ENCODE results near the gene DCX. TPM values are rescaled to one million over a fixed set of nuclear protein-coding genes. Genes with fewer than 3 reads are reported as not detected.

The DCX gene
- total and polyA plus RNA-seq, 2 donors (not counting 1 experiment from before 2014, with no cell fraction given), result not detected

DNA sequence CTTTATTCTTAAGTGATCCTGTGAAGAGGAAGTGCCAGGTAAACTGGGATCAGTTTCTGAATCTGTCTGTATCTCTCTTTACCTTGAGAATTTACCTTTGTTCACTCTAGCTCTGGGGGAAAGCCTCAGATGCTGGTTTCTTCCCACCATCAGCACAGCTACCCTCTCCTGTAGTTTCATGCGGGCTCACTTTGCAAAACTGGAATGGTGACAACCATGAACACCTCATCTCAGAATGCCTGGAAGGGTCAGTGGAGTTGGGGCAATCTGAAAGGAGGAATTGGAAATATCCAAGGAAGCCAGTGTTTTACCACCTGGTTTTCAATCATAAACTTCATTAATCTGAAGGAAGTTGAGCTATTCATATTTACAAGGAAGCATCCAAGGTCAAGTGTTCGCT lies 30.8 kb upstream of the DCX start:
- no peak overlapping the region for H3K4me3 ChIP-seq (replicated peaks in 1 of 4; ENCODE audit: control extremely low read depth in 1 of 4, insufficient read depth in 1 of 4, low read depth in 3 of 4, low read length in 4 of 4)
- H3K4me1 ChIP-seq (ENCODE audit: control insufficient read depth, extremely low read depth, insufficient read depth, low read length), result no peaks in the 10 kb centered on the region
- no peak overlapping the region for H3K4me2 ChIP-seq (ENCODE audit: extremely low read depth, insufficient read depth, low read length)
- H3K9ac ChIP-seq (ENCODE audit: insufficient read depth, low read length), result no peak overlapping the region
- no peaks in the 10 kb centered on the region for H4K20me1 ChIP-seq (ENCODE audit: control insufficient read depth, extremely low read depth, insufficient read depth, low read length)
- no peak overlapping the region for H2AFZ ChIP-seq (ENCODE audit: low read length)
- H3K36me3 ChIP-seq (ENCODE audit: control insufficient read depth, insufficient read depth, low read length), result no peaks in the 10 kb centered on the region
- H3K27me3 ChIP-seq (ENCODE audit: control insufficient read depth, insufficient read depth, low read length), result no peaks in the 10 kb centered on the region
- H3K79me2 ChIP-seq (ENCODE audit: control insufficient read depth, insufficient read depth, low read length), result no peaks in the 10 kb centered on the region
- no peaks in the 10 kb centered on the region for H3K9me3 ChIP-seq (ENCODE audit: control insufficient read depth, insufficient read depth, low read depth, low read length)
- DNase-seq (ENCODE audit: low read depth in 2 of 2), result no peak
- H3K27ac ChIP-seq (ENCODE audit: insufficient read depth, low read length), result no peak overlapping the region
- TF ChIP-seq, protein P1, sequence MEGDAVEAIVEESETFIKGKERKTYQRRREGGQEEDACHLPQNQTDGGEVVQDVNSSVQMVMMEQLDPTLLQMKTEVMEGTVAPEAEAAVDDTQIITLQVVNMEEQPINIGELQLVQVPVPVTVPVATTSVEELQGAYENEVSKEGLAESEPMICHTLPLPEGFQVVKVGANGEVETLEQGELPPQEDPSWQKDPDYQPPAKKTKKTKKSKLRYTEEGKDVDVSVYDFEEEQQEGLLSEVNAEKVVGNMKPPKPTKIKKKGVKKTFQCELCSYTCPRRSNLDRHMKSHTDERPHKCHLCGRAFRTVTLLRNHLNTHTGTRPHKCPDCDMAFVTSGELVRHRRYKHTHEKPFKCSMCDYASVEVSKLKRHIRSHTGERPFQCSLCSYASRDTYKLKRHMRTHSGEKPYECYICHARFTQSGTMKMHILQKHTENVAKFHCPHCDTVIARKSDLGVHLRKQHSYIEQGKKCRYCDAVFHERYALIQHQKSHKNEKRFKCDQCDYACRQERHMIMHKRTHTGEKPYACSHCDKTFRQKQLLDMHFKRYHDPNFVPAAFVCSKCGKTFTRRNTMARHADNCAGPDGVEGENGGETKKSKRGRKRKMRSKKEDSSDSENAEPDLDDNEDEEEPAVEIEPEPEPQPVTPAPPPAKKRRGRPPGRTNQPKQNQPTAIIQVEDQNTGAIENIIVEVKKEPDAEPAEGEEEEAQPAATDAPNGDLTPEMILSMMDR (conservative IDR thresholded peaks at IDR 0.05 in 1 of 2, IDR thresholded peaks at IDR 0.05 in 1 of 2; ENCODE audit: low read depth in 1 of 2, low read length in 2 of 2), result no peak
- no peak for TF ChIP-seq EZH2 (IDR thresholded peaks at IDR 0.05; ENCODE audit: low read length, missing control alignments)

DNA sequence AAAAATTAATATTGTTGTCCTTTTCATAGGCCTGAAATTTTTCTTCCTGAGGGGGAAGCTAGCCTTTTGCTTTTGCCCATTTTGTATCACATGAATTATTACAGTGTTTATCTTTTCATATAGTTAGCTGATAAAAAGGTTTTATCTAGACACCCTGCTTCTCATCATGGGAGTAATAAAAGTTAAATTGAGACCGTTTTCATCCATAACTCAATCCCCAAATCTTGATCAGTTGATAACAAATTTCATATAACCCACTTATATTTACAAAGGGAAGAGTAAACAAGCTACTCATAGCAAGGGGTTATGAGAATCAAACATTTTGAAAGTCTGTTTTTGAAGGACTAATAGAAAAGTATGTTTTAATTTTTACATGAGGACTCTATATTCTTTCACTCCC lies 23.5 kb upstream of the DCX start:
- no peak for DNase-seq (ENCODE audit: low read depth in 2 of 2)
- Histone ChIP-seq H3K4me3 (replicated peaks in 1 of 4; ENCODE audit: control extremely low read depth in 1 of 4, insufficient read depth in 1 of 4, low read depth in 3 of 4, low read length in 4 of 4) (no peak overlapping the region), H3K9me3 (ENCODE audit: control insufficient read depth, insufficient read depth, low read depth, low read length) (no peaks in the 10 kb centered on the region), H3K9ac (ENCODE audit: insufficient read depth, low read length) (no peak overlapping the region), H3K36me3 (ENCODE audit: control insufficient read depth, insufficient read depth, low read length) (no peaks in the 10 kb centered on the region), H4K20me1 (ENCODE audit: control insufficient read depth, extremely low read depth, insufficient read depth, low read length) (no peaks in the 10 kb centered on the region), H3K79me2 (ENCODE audit: control insufficient read depth, insufficient read depth, low read length) (no peaks in the 10 kb centered on the region), H3K27me3 (ENCODE audit: control insufficient read depth, insufficient read depth, low read length) (no peaks in the 10 kb centered on the region), H3K27ac (ENCODE audit: insufficient read depth, low read length) (no peak overlapping the region), H3K4me2 (ENCODE audit: extremely low read depth, insufficient read depth, low read length) (no peak overlapping the region), H3K4me1 (ENCODE audit: control insufficient read depth, extremely low read depth, insufficient read depth, low read length) (no peaks in the 10 kb centered on the region), H2AFZ (ENCODE audit: low read length) (no peak overlapping the region)
- TF ChIP-seq EZH2 (IDR thresholded peaks at IDR 0.05; ENCODE audit: low read length, missing control alignments), result no peak
- TF ChIP-seq, protein P1 (conservative IDR thresholded peaks at IDR 0.05 in 1 of 2, IDR thresholded peaks at IDR 0.05 in 1 of 2; ENCODE audit: low read depth in 1 of 2, low read length in 2 of 2), result no peak

DNA sequence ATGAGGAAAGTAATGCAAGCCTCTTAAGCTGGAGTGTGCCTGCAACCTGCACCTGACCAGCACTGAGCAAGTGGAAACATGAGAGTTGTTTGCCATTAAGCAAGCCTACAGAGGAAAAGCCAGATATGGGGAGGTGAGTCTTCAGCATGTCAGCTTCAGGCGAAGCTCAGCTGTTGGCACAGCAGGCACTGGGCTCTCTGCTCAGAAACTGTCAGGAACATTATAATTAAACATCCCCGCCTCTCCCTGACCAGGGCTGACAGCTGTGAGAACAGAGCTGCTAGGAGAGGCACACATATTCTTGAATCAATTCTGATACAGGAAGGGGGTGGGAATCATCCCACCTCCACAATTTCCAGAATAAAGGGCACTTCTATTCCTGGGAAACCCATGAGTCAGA lies 19.0 kb upstream of the DCX start:
- no peak overlapping the region for H3K27ac ChIP-seq (ENCODE audit: insufficient read depth, low read length)
- TF ChIP-seq, protein P1 (conservative IDR thresholded peaks at IDR 0.05 in 1 of 2, IDR thresholded peaks at IDR 0.05 in 1 of 2; ENCODE audit: low read depth in 1 of 2, low read length in 2 of 2), result no peak
- no peak for TF ChIP-seq EZH2 (IDR thresholded peaks at IDR 0.05; ENCODE audit: low read length, missing control alignments)

More for the DNA sequence above, 19.0 kb upstream of the DCX start:
- H4K20me1 ChIP-seq (ENCODE audit: control insufficient read depth, extremely low read depth, insufficient read depth, low read length), result no peaks in the 10 kb centered on the region
- DNase-seq (ENCODE audit: low read depth in 2 of 2), result no peak
- H3K4me3 ChIP-seq (replicated peaks in 1 of 4; ENCODE audit: control extremely low read depth in 1 of 4, insufficient read depth in 1 of 4, low read depth in 3 of 4, low read length in 4 of 4), result no peak overlapping the region
- no peak overlapping the region for H2AFZ ChIP-seq (ENCODE audit: low read length)
- no peaks in the 10 kb centered on the region for H3K36me3 ChIP-seq (ENCODE audit: control insufficient read depth, insufficient read depth, low read length)
- no peaks in the 10 kb centered on the region for H3K9me3 ChIP-seq (ENCODE audit: control insufficient read depth, insufficient read depth, low read depth, low read length)
- H3K4me2 ChIP-seq (ENCODE audit: extremely low read depth, insufficient read depth, low read length), result no peak overlapping the region
- no peak overlapping the region for H3K9ac ChIP-seq (ENCODE audit: insufficient read depth, low read length)
- H3K4me1 ChIP-seq (ENCODE audit: control insufficient read depth, extremely low read depth, insufficient read depth, low read length), result no peaks in the 10 kb centered on the region
- no peaks in the 10 kb centered on the region for H3K27me3 ChIP-seq (ENCODE audit: control insufficient read depth, insufficient read depth, low read length)
- H3K79me2 ChIP-seq (ENCODE audit: control insufficient read depth, insufficient read depth, low read length), result no peaks in the 10 kb centered on the region
